Measurements from ENCODE around the gene OSCP1.

- TF ChIP-seq TAF1 (IDR thresholded peaks at IDR 0.05; ENCODE audit: borderline replicate concordance, low read depth, low read length) (no peak), POLR2A (IDR thresholded peaks at IDR 0.05; ENCODE audit: low read depth, low read length) (no peak)
Measured at GRCh38 chr1:36456391-36456928, 6.2 kb upstream of the OSCP1 start.
